DMS53 treated with DMSO at 0.1 percent for 48 hours (cell line): ENCODE data around the gene TFEB.

Experiments used
- DNase-seq: peaks from one replicate; lab custom pipeline; 2025; ENCODE audit not compliant: unreplicated experiment; lab: John Stamatoyannopoulos, UW

TFEB gene

GRCh38 chr6:41735427-41736185, at the start of gene TFEB:
TSS of gene TFEB (minus strand) at chr6:41735608. CDS start at chr6:41691213, 44,395 bp downstream.
- DNase-seq = peak; percentile 87

GRCh38 chr6:41784581-41785171, 49.3 kb upstream of the TFEB start:
- DNase-seq = no peak

GRCh38 chr6:41783106-41783780, 47.8 kb upstream of the TFEB start:
- DNase-seq = no peak

- DNase-seq = no peak
Observed at GRCh38 chr6:41781366-41781730, 45.9 kb upstream of the TFEB start.

GRCh38 chr6:41780551-41781365, 45.4 kb upstream of the TFEB start, which contains the start of gene PRICKLE4:
TSS of gene PRICKLE4 (plus strand) at chr6:41780782. CDS start at chr6:41783474, 2,692 bp downstream.
- DNase-seq = no peak

- peak; percentile 90 for DNase-seq
Observed at GRCh38 chr6:41779788-41780550, 44.6 kb upstream of the TFEB start, which contains the start of gene FRS3. TSS of gene FRS3 (minus strand) at chr6:41779900. CDS start at chr6:41776987, 2,913 bp downstream.

GRCh38 chr6:41779336-41779735, 43.9 kb upstream of the TFEB start:
- no peak for DNase-seq

- no peak for DNase-seq
Observed at GRCh38 chr6:41778895-41779294, 43.5 kb upstream of the TFEB start.

- DNase-seq = no peak
Observed at GRCh38 chr6:41777551-41778285, 42.3 kb upstream of the TFEB start.

GRCh38 chr6:41775293-41775882, 40.0 kb upstream of the TFEB start:
- no peak for DNase-seq

- DNase-seq = no peak
Observed at GRCh38 chr6:41774841-41775240, 39.4 kb upstream of the TFEB start.

- no peak for DNase-seq
Observed at GRCh38 chr6:41771058-41771983, 35.9 kb upstream of the TFEB start.

- DNase-seq = no peak
Observed at GRCh38 chr6:41770381-41771057, 35.1 kb upstream of the TFEB start.

- no peak for DNase-seq
Observed at GRCh38 chr6:41769376-41769775, 34.0 kb upstream of the TFEB start.

GRCh38 chr6:41768545-41769308, 33.3 kb upstream of the TFEB start:
- DNase-seq = peak; percentile 66

- DNase-seq = no peak
Observed at GRCh38 chr6:41767112-41767833, 31.9 kb upstream of the TFEB start.
